H9 (cell line): Measurements from ENCODE around the gene TMEM63C. TPM values are rescaled to one million over a fixed set of nuclear protein-coding genes. Genes with fewer than 3 reads are reported as not detected.

Source experiments
- DNase-seq: peaks from one replicate; pipeline ENCODE4 v3.0.0-alpha.2; 2017
- H2AFZ ChIP-seq: one replicate; pipeline ENCODE4 v1.6.1; 2013; ENCODE audit warnings: mild to moderate bottlenecking, low read length, control low read depth, moderate library complexity
- H2AK5ac ChIP-seq: 2 replicates; pipeline ENCODE4 v1.6.1; 2013; ENCODE audit warnings: low read length, control low read depth, mixed read lengths; ENCODE audit not compliant: insufficient read length
- H2BK120ac ChIP-seq: one replicate; pipeline ENCODE4 v1.6.1; 2013; ENCODE audit warnings: low read depth, mild to moderate bottlenecking, low read length, control low read depth, inconsistent platforms; ENCODE audit not compliant: poor library complexity, severe bottlenecking
- H2BK12ac ChIP-seq: 2 replicates; pipeline ENCODE4 v1.6.1; 2013; ENCODE audit warnings: low read length, control low read depth, mixed read lengths, low read depth; ENCODE audit not compliant: insufficient read length
- H2BK15ac ChIP-seq: 2 replicates; pipeline ENCODE4 v1.6.1; 2013; ENCODE audit warnings: low read depth, low read length, control low read depth
- H2BK20ac ChIP-seq: one replicate; pipeline ENCODE4 v1.6.1; 2013; ENCODE audit warnings: low read depth, mild to moderate bottlenecking, low read length, control low read depth, inconsistent platforms; ENCODE audit not compliant: poor library complexity, severe bottlenecking
- H2BK5ac ChIP-seq: 2 replicates; pipeline ENCODE4 v1.6.1; 2013; ENCODE audit warnings: low read length, control low read depth, mixed read lengths; ENCODE audit not compliant: insufficient read length
- H3K14ac ChIP-seq: 2 replicates; pipeline ENCODE4 v1.6.1; 2013; ENCODE audit warnings: low read length, control low read depth; ENCODE audit not compliant: insufficient read depth
- H3K18ac ChIP-seq: 2 replicates; pipeline ENCODE4 v1.6.1; 2013; ENCODE audit warnings: low read depth, mild to moderate bottlenecking, mixed read lengths, low read length, control low read depth; ENCODE audit not compliant: insufficient read length
- H3K23ac ChIP-seq: 2 replicates; pipeline ENCODE4 v1.6.1; 2013; ENCODE audit warnings: low read length, control low read depth, mixed read lengths, low read depth; ENCODE audit not compliant: insufficient read length
- H3K23me2 ChIP-seq: 2 replicates; pipeline ENCODE4 v1.6.1; 2013; ENCODE audit warnings: low read depth, mild to moderate bottlenecking, mixed read lengths, low read length, control low read depth; ENCODE audit not compliant: insufficient read length, poor library complexity, severe bottlenecking
- H3K27ac ChIP-seq: 2 replicates; pipeline ENCODE4 v1.5.1; 2013; ENCODE audit warnings: low read length, control low read depth, mixed read lengths, low read depth; ENCODE audit not compliant: insufficient read length
- H3K27me3 ChIP-seq: 2 replicates; pipeline ENCODE4 v1.6.1; 2013; ENCODE audit warnings: low read length, control low read depth, inconsistent platforms; ENCODE audit not compliant: insufficient read depth
- H3K4ac ChIP-seq: 2 replicates; pipeline ENCODE4 v1.6.1; 2013; ENCODE audit warnings: low read depth, mild to moderate bottlenecking, control low read depth, inconsistent platforms, low read length, moderate library complexity
- H3K4me1 ChIP-seq: 2 replicates; pipeline ENCODE4 v1.6.1; 2013; ENCODE audit warnings: low read length, control low read depth, inconsistent platforms; ENCODE audit not compliant: insufficient read depth
- H3K4me2 ChIP-seq: 2 replicates; pipeline ENCODE4 v1.6.1; 2013; ENCODE audit warnings: low read length, control low read depth, mixed read lengths; ENCODE audit not compliant: insufficient read length, insufficient read depth
- H3K56ac ChIP-seq: 2 replicates; pipeline ENCODE4 v1.6.1; 2013; ENCODE audit warnings: low read depth, mild to moderate bottlenecking, mixed read lengths, low read length, control low read depth; ENCODE audit not compliant: insufficient read length
- H3K79me1 ChIP-seq: 2 replicates; pipeline ENCODE4 v1.6.1; 2013; ENCODE audit warnings: low read depth, mild to moderate bottlenecking, moderate library complexity, low read length, control low read depth, inconsistent platforms; ENCODE audit not compliant: insufficient read depth, poor library complexity, severe bottlenecking
- H3K79me2 ChIP-seq: 2 replicates; pipeline ENCODE4 v1.6.1; 2013; ENCODE audit warnings: low read length, control low read depth, inconsistent platforms; ENCODE audit not compliant: insufficient read depth
- H3K9ac ChIP-seq: 2 replicates; pipeline ENCODE4 v1.6.1; 2013; ENCODE audit warnings: low read length, control low read depth, mixed read lengths; ENCODE audit not compliant: insufficient read length; ENCODE audit errors: extremely low read depth
- H3K9me3 ChIP-seq: one replicate; pipeline ENCODE4 v1.6.1; 2013; ENCODE audit warnings: low read depth, low read length, inconsistent platforms; ENCODE audit not compliant: control insufficient read depth
- H3T11ph ChIP-seq: one replicate; pipeline ENCODE4 v1.6.1; 2013; ENCODE audit warnings: mild to moderate bottlenecking, low read length, control low read depth, inconsistent platforms
- H4K20me1 ChIP-seq: one replicate; pipeline ENCODE4 v1.6.1; 2013; ENCODE audit not compliant: control insufficient read depth, insufficient read length, insufficient read depth
- H4K5ac ChIP-seq: 2 replicates; pipeline ENCODE4 v1.6.1; 2013; ENCODE audit warnings: low read depth, mild to moderate bottlenecking, mixed read lengths, low read length, control low read depth; ENCODE audit not compliant: insufficient read length
- H4K8ac ChIP-seq: replicated peaks from 2 replicates; pipeline ENCODE4 v1.6.1; 2013; ENCODE audit warnings: low read length, control low read depth, mixed read lengths, low read depth; ENCODE audit not compliant: insufficient read length
- H4K91ac ChIP-seq: 2 replicates; pipeline ENCODE4 v1.6.1; 2013; ENCODE audit warnings: low read depth, mild to moderate bottlenecking, moderate library complexity, mixed read lengths, low read length, control low read depth; ENCODE audit not compliant: insufficient read length
- H3K27ac Mint-ChIP-seq, 3 experiments: 2 replicates in 2 of 3; 3 replicates in 1 of 3; pipeline ENCODE4 v1.8.0; 2020 to 2021; ENCODE audit warnings: mixed read lengths in 3 of 3, mild to moderate bottlenecking in 1 of 3, moderate library complexity in 1 of 3
- H3K27me3 Mint-ChIP-seq: 2 replicates; pipeline ENCODE4 v1.8.0; 2021; ENCODE audit warnings: low read depth, mild to moderate bottlenecking, moderate library complexity, mixed read lengths
- H3K36me3 Mint-ChIP-seq, 3 experiments: 2 replicates in 2 of 3; 3 replicates in 1 of 3; pipeline ENCODE4 v1.8.0; 2020 to 2021; ENCODE audit warnings: low read depth in 3 of 3, mixed read lengths in 3 of 3; ENCODE audit not compliant: insufficient read depth in 1 of 3
- H3K4me1 Mint-ChIP-seq, 2 experiments: 2 replicates each; pipeline ENCODE4 v1.8.0; 2020; ENCODE audit warnings: mixed read lengths in 2 of 2
- H3K4me3 Mint-ChIP-seq, 2 experiments: 2 replicates in 1 of 2; 3 replicates in 1 of 2; pipeline ENCODE4 v1.8.0; 2020 to 2021; ENCODE audit warnings: mild to moderate bottlenecking in 2 of 2, mixed read lengths in 2 of 2, moderate library complexity in 1 of 2
- H3K9me3 Mint-ChIP-seq, 2 experiments: 2 replicates in 1 of 2; 3 replicates in 1 of 2; pipeline ENCODE4 v1.8.0; 2020; ENCODE audit warnings: mild to moderate bottlenecking in 2 of 2, mixed read lengths in 2 of 2, moderate library complexity in 1 of 2
- WGBS: extraction: QIAGEN DNeasy Blood & Tissue Kit; methylation state at CpG from one replicate; pipeline ENCODE4 v1.1.7; 2013; ENCODE audit warnings: missing lambda C conversion rate, low lambda C conversion rate, mixed read lengths; ENCODE audit not compliant: insufficient read length; ENCODE audit errors: extremely low coverage; 5-methylcytosine and 5-hydroxymethylcytosine counted together
- total RNA-seq: library from RNA; stranded (reverse); gene quantifications from 2 replicates; pipeline ENCODE4 v1.2.1, GENCODE V29; 2021
- TF ChIP-seq, protein P1 (sequence below): fragments of 200-600 bp; sonication (generic); conservative IDR thresholded peaks from 3 replicates; pipeline ENCODE4 v1.8.0; 2021; ENCODE audit warnings: antibody characterized with exemption, mild to moderate bottlenecking

TMEM63C gene
- total RNA-seq, 1 experiment from 2014 or later: 2.2 TPM

DNA sequence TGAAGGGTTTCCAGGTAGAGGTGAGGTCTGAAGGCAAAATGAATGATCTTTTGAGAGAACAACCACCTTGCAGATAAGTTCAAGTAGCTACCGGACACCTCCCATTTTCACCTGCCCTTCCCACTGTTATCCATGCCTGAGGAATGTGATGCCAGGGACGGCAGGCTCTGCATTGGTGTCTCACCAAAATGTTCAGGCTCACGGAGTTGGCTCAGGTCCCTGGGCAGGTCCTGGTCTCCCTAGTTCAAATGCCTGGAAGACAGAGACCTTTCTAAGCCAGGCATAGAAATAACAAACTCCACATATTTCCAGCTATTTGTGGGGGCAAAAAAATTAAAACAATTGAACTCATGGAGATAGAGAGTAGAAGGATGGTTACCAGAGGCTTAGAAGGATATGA lies 36.0 kb downstream of the TMEM63C start:
- Histone ChIP-seq H2AFZ (no peak overlapping the region), H2BK120ac (no peak overlapping the region), H2BK5ac (no peak overlapping the region), H3K9me3 (no peaks in the 10 kb centered on the region), H3K23me2 (no peaks in the 10 kb centered on the region), H4K5ac (no peak overlapping the region), H3K23ac (no peak overlapping the region), H3K9ac (no peak overlapping the region), H3K27ac (no peak overlapping the region), H2BK20ac (no peak overlapping the region), H3K27me3 (no peaks in the 10 kb centered on the region), H3K4me2 (no peak overlapping the region), H3K79me1 (no peaks in the 10 kb centered on the region), H2AK5ac (no peak overlapping the region), H3K56ac (no peak overlapping the region), H4K20me1 (no peaks in the 10 kb centered on the region), H4K91ac (no peak overlapping the region), H2BK12ac (no peak overlapping the region), H4K8ac (no peak overlapping the region), H2BK15ac (no peak overlapping the region), H3K79me2 (no peaks in the 10 kb centered on the region), H3K14ac (no peak overlapping the region), H3K4ac (no peak overlapping the region), H3T11ph (no peak overlapping the region), H3K4me1 (peaks cover 6% of the 10 kb centered on the region; the same call in 1 of the 2 replicates), H3K18ac (no peak overlapping the region)
- Mint-ChIP-seq H3K27ac (no peak overlapping the region), H3K36me3 (no peaks in the 10 kb centered on the region; a peak in 1 of 7 replicates), H3K9me3 (no peaks in the 10 kb centered on the region), H3K4me3 (no peak overlapping the region), H3K27me3 (peaks cover 15% of the 10 kb centered on the region), H3K4me1 (peaks cover 35 to 38% of the 10 kb centered on the region in 2 experiments)
- DNase-seq: no peak
- no CpG with 5 or more reads among the region's 3 CpGs for WGBS
- TF ChIP-seq, protein P1, sequence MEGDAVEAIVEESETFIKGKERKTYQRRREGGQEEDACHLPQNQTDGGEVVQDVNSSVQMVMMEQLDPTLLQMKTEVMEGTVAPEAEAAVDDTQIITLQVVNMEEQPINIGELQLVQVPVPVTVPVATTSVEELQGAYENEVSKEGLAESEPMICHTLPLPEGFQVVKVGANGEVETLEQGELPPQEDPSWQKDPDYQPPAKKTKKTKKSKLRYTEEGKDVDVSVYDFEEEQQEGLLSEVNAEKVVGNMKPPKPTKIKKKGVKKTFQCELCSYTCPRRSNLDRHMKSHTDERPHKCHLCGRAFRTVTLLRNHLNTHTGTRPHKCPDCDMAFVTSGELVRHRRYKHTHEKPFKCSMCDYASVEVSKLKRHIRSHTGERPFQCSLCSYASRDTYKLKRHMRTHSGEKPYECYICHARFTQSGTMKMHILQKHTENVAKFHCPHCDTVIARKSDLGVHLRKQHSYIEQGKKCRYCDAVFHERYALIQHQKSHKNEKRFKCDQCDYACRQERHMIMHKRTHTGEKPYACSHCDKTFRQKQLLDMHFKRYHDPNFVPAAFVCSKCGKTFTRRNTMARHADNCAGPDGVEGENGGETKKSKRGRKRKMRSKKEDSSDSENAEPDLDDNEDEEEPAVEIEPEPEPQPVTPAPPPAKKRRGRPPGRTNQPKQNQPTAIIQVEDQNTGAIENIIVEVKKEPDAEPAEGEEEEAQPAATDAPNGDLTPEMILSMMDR: no peak
